Vagina (tissue), 2 donors: ENCODE results near the gene C12orf57. TPM values are rescaled to one million over a fixed set of nuclear protein-coding genes. Genes with fewer than 3 reads are reported as not detected.

Experiments used
- DNase-seq, 2 donors: peaks; one replicate each; pipeline ENCODE4 v3.0.0-alpha.2; 2017; ENCODE audit errors: extremely low spot score in 2 of 2
- H3K27ac ChIP-seq: fragments of 200-600 bp; sonication (generic); one replicate; pipeline ENCODE4 v1.5.1; 2019
- H3K27me3 ChIP-seq: fragments of 200-600 bp; sonication (generic); one replicate; pipeline ENCODE4 v1.5.1; 2019
- H3K36me3 ChIP-seq, 2 donors: fragments of 200-600 bp; sonication (generic); one replicate each; pipeline ENCODE4 v1.5.1; 2017 to 2019
- H3K4me1 ChIP-seq: fragments of 200-600 bp; sonication (generic); one replicate; pipeline ENCODE4 v1.5.1; 2019
- H3K4me3 ChIP-seq, 2 donors: fragments of 200-600 bp; sonication (generic); 1 replicate in 1 of 2; 2 replicates in 1 of 2; pipeline ENCODE4 v1.5.1; 2016 to 2019
- H3K9me3 ChIP-seq: fragments of 200-600 bp; sonication (generic); one replicate; pipeline ENCODE4 v1.5.1; 2019
- CTCF ChIP-seq, 3 experiments: fragments of 450-650 bp in 2 of 3; fragments of 200-600 bp in 1 of 3; sonication (generic) in 1 of 3; IDR thresholded peaks; one replicate each; pipeline ENCODE4 v1.5.1; 2017 to 2019; ENCODE audit warnings: antibody characterized with exemption in 3 of 3, mild to moderate bottlenecking in 2 of 3, moderate library complexity in 2 of 3
- POLR2A ChIP-seq, 2 donors: fragments of 450-650 bp; IDR thresholded peaks; one replicate each; pipeline ENCODE4 v1.6.1; 2017; ENCODE audit warnings: antibody characterized with exemption in 2 of 2, mild to moderate bottlenecking in 2 of 2, moderate library complexity in 2 of 2
- POLR2AphosphoS5 ChIP-seq, 2 donors: sonication (generic); formaldehyde crosslinking; IDR thresholded peaks; one replicate each; pipeline ENCODE4 v1.9.0; 2017; ENCODE audit warnings: antibody characterized with exemption in 2 of 2, mild to moderate bottlenecking in 2 of 2, low read depth in 1 of 2; ENCODE audit not compliant: insufficient read depth in 1 of 2
- intact Hi-C: fragments of 100-400 bp; cut with DNase I; formaldehyde crosslinking; loops from one replicate; pipeline ENCODE4 v1.15.1; 2023
- total RNA-seq: library from RNA; depleted of rRNA; stranded (reverse); fragments of >200 nt; gene quantifications from one replicate; pipeline ENCODE4 v1.2.3, GENCODE V29; 2016

C12orf57 gene
- total RNA-seq, 1 donor from 2014 or later, result 760 TPM

- DNase-seq, result no peak
- H3K4me1 ChIP-seq, result peaks cover 24% of the 10 kb centered on the region
- intact Hi-C loops, result no loop called here
- H3K9me3 ChIP-seq, result no peaks in the 10 kb centered on the region
- no peaks in the 10 kb centered on the region for H3K27me3 ChIP-seq
- H3K27ac ChIP-seq, result no peak overlapping the region
- TF ChIP-seq POLR2AphosphoS5 (IDR thresholded peaks at IDR 0.05; ENCODE audit: insufficient read depth in 1 of 2, low read depth in 1 of 2) (no peak), CTCF (IDR thresholded peaks at IDR 0.05) (no peak), POLR2A (IDR thresholded peaks at IDR 0.05) (no peak)
- no peaks in the 10 kb centered on the region for H3K36me3 ChIP-seq
- no peak overlapping the region for H3K4me3 ChIP-seq
These were observed 13.4 kb downstream of the C12orf57 start for GRCh38 chr12:6957151-6957701.

- H3K27me3 ChIP-seq, result no peaks in the 10 kb centered on the region
- no peaks in the 10 kb centered on the region for H3K36me3 ChIP-seq
- no peak overlapping the region for H3K4me3 ChIP-seq
- no peaks in the 10 kb centered on the region for H3K9me3 ChIP-seq
- DNase-seq, result no peak
- no peak for TF ChIP-seq POLR2A (IDR thresholded peaks at IDR 0.05)
- TF ChIP-seq CTCF (IDR thresholded peaks at IDR 0.05), result no peak
- no peak for TF ChIP-seq POLR2AphosphoS5 (IDR thresholded peaks at IDR 0.05; ENCODE audit: insufficient read depth in 1 of 2, low read depth in 1 of 2)
- H3K27ac ChIP-seq, result peak overlapping the region; percentile 46
- H3K4me1 ChIP-seq, result peaks cover 31% of the 10 kb centered on the region
- intact Hi-C loops, result no loop called here
These were observed 14.2 kb downstream of the C12orf57 start for GRCh38 chr12:6957741-6958608.

DNA sequence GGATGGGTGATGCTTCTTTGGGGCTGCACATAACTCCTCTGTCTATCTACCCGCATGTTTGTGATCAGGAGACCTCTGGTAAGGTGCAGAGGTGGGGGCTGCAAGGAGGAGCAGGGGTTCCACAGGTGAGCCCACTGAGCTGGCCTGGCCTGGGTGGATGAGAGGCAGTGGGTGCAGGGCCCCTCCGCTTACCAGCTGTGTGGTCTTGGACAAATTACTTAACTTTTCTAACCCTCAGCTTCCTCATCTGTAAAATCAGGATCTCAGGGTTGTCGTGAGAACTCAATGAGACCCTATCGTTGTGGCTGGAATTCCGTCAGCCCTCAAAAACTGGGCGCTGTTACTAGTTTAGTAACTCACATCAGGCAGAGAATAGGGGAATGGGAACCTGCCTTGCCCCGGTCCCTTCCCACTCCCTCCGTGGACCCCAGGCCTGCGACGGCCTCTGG, 14.8 kb downstream of the C12orf57 start:
- intact Hi-C loops, result no loop called here
- H3K36me3 ChIP-seq, result no peaks in the 10 kb centered on the region
- no peak overlapping the region for H3K4me3 ChIP-seq
- DNase-seq, result no peak
- peaks cover 31% of the 10 kb centered on the region for H3K4me1 ChIP-seq
- TF ChIP-seq POLR2A (IDR thresholded peaks at IDR 0.05) (no peak), POLR2AphosphoS5 (IDR thresholded peaks at IDR 0.05; ENCODE audit: insufficient read depth in 1 of 2, low read depth in 1 of 2) (no peak), CTCF (IDR thresholded peaks at IDR 0.05) (no peak)
- H3K27me3 ChIP-seq, result no peaks in the 10 kb centered on the region
- no peaks in the 10 kb centered on the region for H3K9me3 ChIP-seq
- peak overlapping the region; percentile 46 for H3K27ac ChIP-seq

DNA sequence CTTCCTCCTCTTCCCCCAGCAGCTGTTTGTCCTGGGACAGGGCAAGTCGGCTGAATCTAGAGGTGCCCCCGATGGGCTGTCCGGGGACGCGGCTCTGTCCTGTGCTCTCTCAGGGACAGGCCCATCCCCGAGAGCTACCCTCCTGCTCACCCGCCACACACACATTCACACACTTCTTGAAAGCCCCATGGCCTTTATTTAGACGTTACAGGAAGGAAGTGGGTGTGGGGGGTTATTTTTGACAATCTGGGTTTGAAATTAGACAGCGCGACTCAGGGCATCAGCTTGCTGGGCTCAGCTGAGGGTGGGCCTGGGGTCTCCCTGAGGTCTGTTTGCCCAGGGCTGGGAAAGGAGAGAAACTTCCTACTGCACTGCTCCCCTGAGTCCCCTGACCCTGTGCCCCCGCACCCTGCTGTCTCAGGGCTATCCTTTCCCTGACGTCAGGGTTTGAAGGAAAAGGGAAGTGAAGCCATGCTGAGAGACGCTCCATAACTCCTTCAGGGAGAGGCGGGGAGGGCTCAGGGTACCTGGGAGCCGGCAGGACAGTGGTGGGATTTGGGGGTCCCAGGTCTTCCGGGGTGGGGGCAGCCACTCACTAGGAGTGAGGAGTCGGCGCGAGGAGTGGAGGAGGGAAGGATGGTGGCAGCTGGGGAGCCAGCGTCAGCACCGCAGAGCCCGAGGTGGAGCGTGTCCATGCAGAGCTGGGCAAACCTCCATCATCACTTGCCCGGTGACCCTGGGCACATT, 15.4 kb downstream of the C12orf57 start:
- no peaks in the 10 kb centered on the region for H3K9me3 ChIP-seq
- peak overlapping the region; percentile 46 for H3K27ac ChIP-seq
- no peaks in the 10 kb centered on the region for H3K27me3 ChIP-seq
- TF ChIP-seq CTCF (IDR thresholded peaks at IDR 0.05), result no peak
- no peak for TF ChIP-seq POLR2AphosphoS5 (IDR thresholded peaks at IDR 0.05; ENCODE audit: insufficient read depth in 1 of 2, low read depth in 1 of 2)
- no peak for TF ChIP-seq POLR2A (IDR thresholded peaks at IDR 0.05)
- H3K4me3 ChIP-seq, result no peak overlapping the region
- intact Hi-C loops, result no loop called here
- no peak for DNase-seq
- H3K4me1 ChIP-seq, result peaks cover 27% of the 10 kb centered on the region
- no peaks in the 10 kb centered on the region for H3K36me3 ChIP-seq
